Peyer's patch (tissue), 4 donors: ENCODE data around the gene C14orf180. TPM values are rescaled to one million over a fixed set of nuclear protein-coding genes. Genes with fewer than 3 reads are reported as not detected.

Experiments used
- DNase-seq, 3 donors: peaks; one replicate each; pipeline ENCODE4 v3.0.0-alpha.2; 2017 to 2019
- H3K27ac ChIP-seq, 4 donors: fragments of 200-600 bp; sonication (generic); one replicate each; pipeline ENCODE4 v1.5.1; 2016 to 2019
- H3K27me3 ChIP-seq, 2 donors: fragments of 200-600 bp; sonication (generic); one replicate each; pipeline ENCODE4 v1.5.1; 2019
- H3K36me3 ChIP-seq, 3 donors: fragments of 200-600 bp; sonication (generic); one replicate each; pipeline ENCODE4 v1.5.1; 2016 to 2019
- H3K4me1 ChIP-seq, 4 donors: fragments of 200-600 bp; sonication (generic); one replicate each; pipeline ENCODE4 v1.5.1; 2016 to 2019
- H3K4me3 ChIP-seq, 4 donors: fragments of 200-600 bp; sonication (generic); 1 replicate in 3 of 4; 2 replicates in 1 of 4; pipeline ENCODE4 v1.5.1; 2016 to 2019; ENCODE audit warnings: mild to moderate bottlenecking in 1 of 4
- H3K9me3 ChIP-seq, 4 donors: fragments of 200-600 bp; sonication (generic); one replicate each; pipeline ENCODE4 v1.5.1; 2016 to 2019; ENCODE audit warnings: mild to moderate bottlenecking in 1 of 4
- POLR2A ChIP-seq, 2 donors: fragments of 450-650 bp; IDR thresholded peaks; one replicate each; pipeline ENCODE4 v1.5.1; 2017; ENCODE audit warnings: antibody characterized with exemption in 2 of 2, mild to moderate bottlenecking in 2 of 2, moderate library complexity in 2 of 2
- total RNA-seq, 4 donors: library from RNA; depleted of rRNA; stranded (reverse); fragments of >200 nt; gene quantifications; one replicate each; pipeline ENCODE4 v1.1.0, GENCODE V29; 2016
- TF ChIP-seq, protein P1 (sequence below), 6 experiments: fragments of 450-650 bp in 4 of 6; fragments of 200-600 bp in 2 of 6; sonication (generic) in 1 of 6; IDR thresholded peaks; one replicate each; pipeline ENCODE4 v1.5.1; 2017 to 2019; ENCODE audit warnings: antibody characterized with exemption in 6 of 6, mild to moderate bottlenecking in 3 of 6, moderate library complexity in 1 of 6

Gene C14orf180
- total RNA-seq, 4 donors from 2014 or later, result 0.70 TPM; not detected in 3

DNA sequence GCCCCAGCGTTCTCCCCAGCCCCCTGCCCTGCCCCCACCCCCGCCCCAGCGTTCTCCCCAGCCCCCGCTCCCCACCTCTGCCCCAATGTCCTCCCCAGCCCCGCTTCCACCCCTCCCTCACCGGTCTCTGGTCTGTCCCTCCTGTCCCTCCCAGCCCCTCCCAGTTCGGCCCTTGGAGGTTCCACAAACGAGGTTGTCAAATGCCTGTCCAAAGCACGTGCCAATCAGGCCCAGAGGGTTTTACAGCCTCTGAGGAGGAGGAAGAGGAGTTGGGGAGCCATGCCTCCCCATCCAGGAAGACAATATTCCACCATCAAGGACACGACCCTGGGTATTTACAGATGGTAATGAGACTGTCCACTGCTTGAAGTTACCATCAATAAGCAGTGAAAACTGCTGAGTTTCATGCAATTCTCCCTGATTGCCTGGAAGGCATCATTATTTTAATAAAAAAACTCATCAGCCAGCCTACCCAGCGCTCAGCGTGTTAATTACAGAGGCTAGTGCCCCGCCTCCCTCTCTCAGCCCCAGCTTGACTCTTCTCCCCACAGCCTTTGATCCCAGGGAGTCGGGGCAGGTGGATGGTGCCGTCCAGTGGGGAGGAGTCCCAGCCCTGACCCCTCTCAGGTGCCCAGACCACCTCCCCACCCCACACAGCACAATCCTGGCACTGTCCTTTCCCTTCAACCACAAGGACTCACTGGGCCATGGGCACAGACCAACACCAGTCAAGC is 30.6 kb upstream of the C14orf180 start:
- Histone ChIP-seq H3K9me3 (no peaks in the 10 kb centered on the region), H3K27me3 (no peaks in the 10 kb centered on the region), H3K4me3 (no peak overlapping the region), H3K4me1 (no peaks in the 10 kb centered on the region), H3K27ac (no peak overlapping the region), H3K36me3 (no peaks in the 10 kb centered on the region)
- TF ChIP-seq, protein P1, sequence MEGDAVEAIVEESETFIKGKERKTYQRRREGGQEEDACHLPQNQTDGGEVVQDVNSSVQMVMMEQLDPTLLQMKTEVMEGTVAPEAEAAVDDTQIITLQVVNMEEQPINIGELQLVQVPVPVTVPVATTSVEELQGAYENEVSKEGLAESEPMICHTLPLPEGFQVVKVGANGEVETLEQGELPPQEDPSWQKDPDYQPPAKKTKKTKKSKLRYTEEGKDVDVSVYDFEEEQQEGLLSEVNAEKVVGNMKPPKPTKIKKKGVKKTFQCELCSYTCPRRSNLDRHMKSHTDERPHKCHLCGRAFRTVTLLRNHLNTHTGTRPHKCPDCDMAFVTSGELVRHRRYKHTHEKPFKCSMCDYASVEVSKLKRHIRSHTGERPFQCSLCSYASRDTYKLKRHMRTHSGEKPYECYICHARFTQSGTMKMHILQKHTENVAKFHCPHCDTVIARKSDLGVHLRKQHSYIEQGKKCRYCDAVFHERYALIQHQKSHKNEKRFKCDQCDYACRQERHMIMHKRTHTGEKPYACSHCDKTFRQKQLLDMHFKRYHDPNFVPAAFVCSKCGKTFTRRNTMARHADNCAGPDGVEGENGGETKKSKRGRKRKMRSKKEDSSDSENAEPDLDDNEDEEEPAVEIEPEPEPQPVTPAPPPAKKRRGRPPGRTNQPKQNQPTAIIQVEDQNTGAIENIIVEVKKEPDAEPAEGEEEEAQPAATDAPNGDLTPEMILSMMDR (IDR thresholded peaks at IDR 0.05), result no peak
- no peak for TF ChIP-seq POLR2A (IDR thresholded peaks at IDR 0.05)
- peak in 2 of 3 donors; percentile 19 to 30 for DNase-seq

- peak in 1 of 3 donors; percentile 14 for DNase-seq
- H3K4me1 ChIP-seq, result no peaks in the 10 kb centered on the region
- no peaks in the 10 kb centered on the region for H3K36me3 ChIP-seq
- H3K27ac ChIP-seq, result no peak overlapping the region
- H3K4me3 ChIP-seq, result no peak overlapping the region
- H3K9me3 ChIP-seq, result no peaks in the 10 kb centered on the region
- no peaks in the 10 kb centered on the region for H3K27me3 ChIP-seq
- TF ChIP-seq POLR2A (IDR thresholded peaks at IDR 0.05), result no peak
- TF ChIP-seq, protein P1 (IDR thresholded peaks at IDR 0.05), result no peak
These were observed 29.8 kb upstream of the C14orf180 start for GRCh38 chr14:104549536-104550339.

DNA sequence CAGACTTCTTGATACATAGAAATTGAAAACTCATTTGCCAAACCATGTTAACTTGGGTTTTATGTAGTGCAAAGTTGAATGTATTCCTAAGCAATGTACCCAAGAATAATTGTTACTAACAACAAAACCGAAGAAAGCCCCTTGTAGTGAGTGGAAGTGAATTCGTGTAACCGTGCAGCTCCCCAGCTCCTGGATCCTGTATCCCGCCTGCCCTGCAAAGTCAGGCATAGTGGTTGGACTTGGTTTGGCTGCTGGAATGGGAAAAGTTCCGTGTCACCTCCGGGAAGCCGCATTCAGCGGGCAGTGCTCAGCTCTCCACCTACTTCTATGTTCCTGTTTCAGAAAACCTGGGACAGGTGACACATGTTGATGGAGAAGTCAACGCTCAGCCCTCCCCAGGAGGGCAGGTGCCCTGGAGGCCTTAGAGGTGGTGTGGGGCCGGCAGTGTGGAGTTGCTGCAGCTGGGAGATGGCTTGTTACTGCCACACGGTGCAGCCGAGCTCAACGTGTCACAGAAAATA is 29.2 kb upstream of the C14orf180 start:
- TF ChIP-seq, protein P1 (IDR thresholded peaks at IDR 0.05), result no peak
- no peak for TF ChIP-seq POLR2A (IDR thresholded peaks at IDR 0.05)
- H3K4me3 ChIP-seq, result no peak overlapping the region
- no peaks in the 10 kb centered on the region for H3K4me1 ChIP-seq
- peak in 2 of 3 donors; percentile 15 to 24 for DNase-seq
- H3K36me3 ChIP-seq, result no peaks in the 10 kb centered on the region
- H3K27me3 ChIP-seq, result no peaks in the 10 kb centered on the region
- no peaks in the 10 kb centered on the region for H3K9me3 ChIP-seq
- H3K27ac ChIP-seq, result no peak overlapping the region

GRCh38 chr14:104550861-104551728 is 28.5 kb upstream of the C14orf180 start:
- Histone ChIP-seq H3K9me3 (no peaks in the 10 kb centered on the region), H3K4me3 (no peak overlapping the region), H3K27ac (no peak overlapping the region), H3K36me3 (no peaks in the 10 kb centered on the region), H3K4me1 (no peaks in the 10 kb centered on the region), H3K27me3 (no peaks in the 10 kb centered on the region)
- no peak for TF ChIP-seq POLR2A (IDR thresholded peaks at IDR 0.05)
- TF ChIP-seq, protein P1 (IDR thresholded peaks at IDR 0.05), result no peak
- peak in 2 of 3 donors; percentile 29 to 34 for DNase-seq
